ENCODE measurements around the gene MVB12B.

DNA sequence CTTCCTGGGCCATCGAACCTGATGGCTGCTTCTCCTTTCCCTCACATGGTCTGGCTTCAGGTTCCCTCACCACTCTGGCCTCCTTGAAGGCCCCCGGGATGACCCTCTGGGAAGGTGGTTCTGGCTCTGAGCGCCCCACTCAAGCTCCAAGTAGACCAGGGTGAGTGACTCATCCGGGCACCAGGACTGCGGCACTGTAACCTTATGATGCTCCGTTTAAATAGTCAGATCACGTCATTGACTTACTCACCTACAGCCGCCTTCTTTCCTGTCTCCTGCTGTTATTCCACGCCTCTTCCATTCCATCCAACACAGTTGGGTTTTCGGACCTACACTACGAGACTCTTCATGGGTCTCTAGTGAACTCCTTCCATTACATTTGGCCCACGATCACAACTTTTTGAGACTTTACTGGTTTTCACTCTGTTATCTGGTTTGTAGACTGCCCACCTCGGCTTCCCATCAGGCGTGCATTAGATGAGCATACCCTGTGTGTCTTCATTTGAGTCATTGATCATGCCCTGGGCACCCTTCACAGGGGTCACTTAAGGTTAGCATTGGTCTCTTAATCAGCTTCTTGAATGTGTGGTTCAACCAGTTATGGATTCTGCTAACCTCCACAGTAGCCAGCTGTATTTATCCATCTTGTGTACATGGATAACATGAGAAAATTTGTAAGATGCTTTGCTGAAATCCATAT, 148.3 kb downstream of the MVB12B start:
- TF ChIP-seq, protein P1, sequence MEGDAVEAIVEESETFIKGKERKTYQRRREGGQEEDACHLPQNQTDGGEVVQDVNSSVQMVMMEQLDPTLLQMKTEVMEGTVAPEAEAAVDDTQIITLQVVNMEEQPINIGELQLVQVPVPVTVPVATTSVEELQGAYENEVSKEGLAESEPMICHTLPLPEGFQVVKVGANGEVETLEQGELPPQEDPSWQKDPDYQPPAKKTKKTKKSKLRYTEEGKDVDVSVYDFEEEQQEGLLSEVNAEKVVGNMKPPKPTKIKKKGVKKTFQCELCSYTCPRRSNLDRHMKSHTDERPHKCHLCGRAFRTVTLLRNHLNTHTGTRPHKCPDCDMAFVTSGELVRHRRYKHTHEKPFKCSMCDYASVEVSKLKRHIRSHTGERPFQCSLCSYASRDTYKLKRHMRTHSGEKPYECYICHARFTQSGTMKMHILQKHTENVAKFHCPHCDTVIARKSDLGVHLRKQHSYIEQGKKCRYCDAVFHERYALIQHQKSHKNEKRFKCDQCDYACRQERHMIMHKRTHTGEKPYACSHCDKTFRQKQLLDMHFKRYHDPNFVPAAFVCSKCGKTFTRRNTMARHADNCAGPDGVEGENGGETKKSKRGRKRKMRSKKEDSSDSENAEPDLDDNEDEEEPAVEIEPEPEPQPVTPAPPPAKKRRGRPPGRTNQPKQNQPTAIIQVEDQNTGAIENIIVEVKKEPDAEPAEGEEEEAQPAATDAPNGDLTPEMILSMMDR (IDR thresholded peaks at IDR 0.05) = no peak
- TF ChIP-seq EP300 (IDR thresholded peaks at IDR 0.05) = no peak
